GM21528 (cell line): ENCODE measurements around the gene SSR3.
"Not testable (repeated sequence)": the region's sequence is repeated elsewhere in the genome, so short reads cannot be mapped to it uniquely, and the experiment has no call there.

Experiments used
- ATAC-seq: cut with Tn5 transposase; IDR thresholded peaks from one replicate; pipeline ENCODE4 v1.9.1; 2021; ENCODE audit warnings: mild to moderate bottlenecking, moderate library complexity; ENCODE audit not compliant: unreplicated experiment, low FRiP score

SSR3 gene

DNA sequence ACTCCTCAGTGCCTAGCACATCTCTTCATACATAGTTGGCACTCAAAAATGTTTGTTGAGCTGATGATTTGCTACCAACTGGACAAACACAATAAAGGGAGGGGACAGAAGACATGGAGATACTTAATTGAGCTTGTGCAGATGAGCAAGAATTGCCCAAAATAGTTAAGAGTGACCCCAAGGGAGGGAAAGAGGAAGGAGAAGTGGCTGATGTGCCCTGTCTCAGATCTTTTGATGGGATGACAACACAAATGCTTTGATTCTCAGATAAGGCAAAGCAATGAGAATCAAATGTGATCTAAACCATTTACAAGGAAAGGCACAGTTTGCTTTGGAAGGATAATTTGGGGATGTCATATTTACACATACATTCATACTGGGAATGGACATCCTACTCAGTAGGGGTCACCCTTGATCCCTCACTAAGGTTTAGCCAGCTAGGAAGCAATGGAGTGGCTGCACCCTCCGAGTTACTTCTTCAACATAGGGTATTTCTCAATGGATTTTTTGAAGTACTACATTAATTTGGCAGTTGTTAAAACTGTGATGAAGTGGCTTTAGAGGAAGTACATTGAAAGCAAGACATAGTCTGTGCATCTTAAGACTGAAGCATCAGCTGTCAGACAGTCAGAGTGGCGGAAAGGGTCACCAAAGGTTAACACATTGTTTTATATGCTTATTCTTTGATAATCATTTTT lies 21.9 kb upstream of the SSR3 start:
- no peak for ATAC-seq

DNA sequence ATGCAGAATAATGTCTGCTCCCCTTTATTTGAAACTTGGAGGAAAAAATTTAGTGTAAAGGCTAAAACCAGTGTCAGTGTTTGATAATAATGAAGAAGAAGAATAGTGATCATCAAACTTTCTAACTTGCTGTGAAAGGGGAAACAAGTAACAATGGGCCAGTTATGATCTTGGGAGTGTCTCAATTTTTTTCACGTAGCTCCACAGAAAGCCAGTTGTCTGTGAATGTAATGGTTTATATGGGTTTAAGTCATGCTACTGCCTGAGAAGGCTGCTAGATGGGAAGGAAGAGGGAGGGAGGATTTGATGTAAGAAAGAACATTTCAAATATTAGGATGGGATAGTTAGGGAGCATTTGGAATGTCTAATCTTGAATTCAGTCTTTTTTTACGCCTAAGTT lies 21.1 kb upstream of the SSR3 start:
- ATAC-seq: no peak

DNA sequence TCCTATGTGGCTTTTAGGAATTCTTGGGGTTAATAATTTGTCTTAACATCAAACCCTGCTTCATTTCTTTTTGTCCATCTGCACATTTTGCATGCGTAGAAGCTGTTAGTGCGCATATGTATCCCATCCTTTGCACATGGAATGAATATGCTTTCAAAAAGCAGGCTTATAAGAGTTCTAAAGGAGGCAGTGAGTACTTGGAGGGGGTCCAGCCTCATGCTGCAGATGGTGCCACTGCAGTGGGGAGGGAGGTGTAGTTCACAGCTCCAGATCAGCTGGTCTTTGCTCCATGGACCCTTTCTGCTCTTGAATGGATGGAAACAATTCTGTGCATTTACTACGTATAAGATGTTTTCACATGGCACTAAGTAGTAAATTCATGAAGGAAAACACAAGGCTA lies 20.7 kb upstream of the SSR3 start:
- ATAC-seq: no peak

DNA sequence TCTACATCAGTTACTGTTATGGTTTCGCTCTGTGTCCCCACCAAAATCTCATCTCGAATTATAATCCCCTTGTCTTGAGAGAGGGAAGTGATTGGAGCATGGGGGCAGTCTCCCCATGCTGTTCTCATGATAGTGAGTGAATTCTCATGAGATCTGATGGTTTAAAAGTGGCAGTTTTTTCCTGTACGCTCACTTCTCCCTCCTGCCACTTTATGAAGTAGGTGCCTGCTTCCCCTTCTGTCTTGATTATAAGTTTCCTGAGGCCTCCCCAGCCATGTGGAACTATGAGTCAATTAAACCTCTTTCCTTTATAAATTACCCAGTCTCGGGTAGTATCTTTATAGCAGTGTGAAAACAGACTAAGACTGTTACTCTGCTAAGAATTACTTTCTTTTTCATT lies 15.0 kb upstream of the SSR3 start:
- ATAC-seq: not testable (repeated sequence)

DNA sequence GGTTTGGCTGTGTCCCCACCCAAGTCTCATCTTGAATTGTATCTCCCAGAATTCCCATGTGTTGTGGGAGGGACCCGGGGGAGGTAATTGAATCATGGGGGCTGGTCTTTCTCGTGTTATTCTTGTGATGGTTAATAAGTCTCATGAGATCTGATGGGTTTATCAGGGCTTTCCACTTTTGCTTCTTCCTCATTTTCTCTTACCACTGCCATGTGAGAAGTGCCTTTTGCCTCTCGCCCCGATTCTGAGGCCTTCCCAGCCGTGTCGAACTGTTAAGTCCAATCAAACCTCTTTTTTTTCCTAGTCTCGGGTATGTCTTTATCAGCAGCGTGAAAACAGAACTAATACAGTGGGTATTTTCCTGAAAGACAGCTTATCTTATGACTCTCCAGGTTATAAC lies 14.1 kb upstream of the SSR3 start:
- ATAC-seq: not testable (repeated sequence)

DNA sequence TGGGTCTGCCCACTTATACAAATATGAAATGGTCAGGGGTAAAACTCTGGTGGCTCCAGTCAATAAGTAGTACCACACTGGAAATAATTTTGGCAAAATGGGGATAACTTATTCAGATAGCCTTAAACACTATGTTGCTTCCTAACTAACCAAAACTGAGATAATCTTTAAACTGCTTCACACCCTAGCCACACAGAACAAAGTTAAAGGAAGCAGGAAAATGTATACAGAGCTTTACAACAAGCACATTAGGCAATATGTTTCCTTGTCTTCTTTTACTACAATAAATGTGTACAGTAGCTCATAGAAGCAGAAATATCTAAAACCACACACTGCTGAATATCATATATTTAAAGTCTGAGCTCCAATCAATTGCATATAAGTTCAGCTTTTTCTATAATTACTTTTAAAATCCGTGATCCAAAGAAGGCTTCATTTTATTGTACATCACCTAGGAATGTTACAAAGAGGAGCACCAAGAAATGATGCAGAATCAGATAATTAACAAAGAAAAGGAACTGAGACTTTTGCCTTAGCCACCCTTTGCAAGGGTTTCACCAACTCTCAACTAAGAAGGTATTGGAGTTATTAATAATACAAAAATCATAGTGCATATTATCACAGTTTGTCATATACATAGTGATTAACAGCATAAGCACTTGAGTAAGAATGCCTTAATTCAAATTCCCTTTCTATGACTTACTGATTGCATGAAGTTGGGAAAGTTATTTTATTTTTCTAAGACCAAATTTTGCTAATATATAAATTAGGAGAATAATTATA lies 9.2 kb upstream of the SSR3 start:
- ATAC-seq: no peak

DNA sequence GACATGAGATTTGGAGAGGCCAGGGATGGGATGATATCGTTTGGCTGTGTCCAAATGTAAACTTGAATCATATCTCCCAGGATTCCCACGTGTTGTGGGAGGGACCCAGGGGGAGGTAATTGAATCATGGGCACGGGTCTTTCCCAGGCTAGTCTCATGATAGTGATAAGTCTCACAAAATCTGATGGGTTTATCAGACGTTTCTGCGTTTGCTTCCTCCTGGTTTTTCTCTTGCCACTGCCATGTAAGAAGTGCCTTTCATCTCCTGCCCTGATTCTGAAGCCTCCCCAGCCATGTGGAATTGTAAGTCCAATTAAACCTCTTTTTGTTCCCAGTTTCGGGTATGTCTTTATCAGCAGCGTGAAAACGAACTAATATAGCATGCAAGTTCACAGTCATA lies 7.6 kb upstream of the SSR3 start:
- ATAC-seq: not testable (repeated sequence)

DNA sequence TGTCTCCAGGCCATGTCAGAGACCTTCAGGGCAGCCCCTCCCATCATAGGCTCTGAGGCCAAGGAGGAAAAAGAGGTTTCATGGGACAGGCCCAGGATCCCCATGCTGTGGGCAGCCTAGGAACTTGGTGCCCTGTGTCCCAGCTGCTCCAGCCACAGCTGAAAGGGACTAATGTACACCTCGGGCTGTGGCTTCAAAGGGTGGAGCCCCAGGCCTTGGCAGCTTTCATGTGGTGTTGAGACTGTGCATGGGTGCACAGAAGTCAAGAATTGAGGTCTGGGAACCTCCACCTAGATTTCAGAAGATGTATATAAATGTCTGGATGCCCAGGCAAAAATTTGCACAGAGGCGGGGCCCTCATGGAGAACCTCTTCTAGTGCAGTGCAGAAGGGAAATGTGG lies 6.6 kb upstream of the SSR3 start:
- no peak for ATAC-seq

DNA sequence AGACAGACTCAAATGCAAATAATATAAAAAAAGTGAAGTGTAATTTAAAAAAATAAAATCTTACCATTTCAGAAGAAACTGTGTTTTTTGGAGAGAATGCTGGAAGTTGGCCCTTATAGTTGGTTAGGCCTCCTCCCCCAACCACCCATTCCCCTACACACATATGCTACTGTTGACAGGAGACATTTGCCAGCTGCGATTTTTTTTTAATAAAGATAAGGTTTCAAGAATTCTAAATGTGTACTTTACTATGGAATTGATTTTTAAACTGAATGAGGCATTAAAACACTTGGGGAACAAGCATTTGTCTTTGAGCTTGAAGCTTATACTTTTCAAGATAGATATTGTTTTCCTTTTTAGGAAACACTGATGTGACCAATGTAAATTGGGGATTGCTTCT lies 4.4 kb upstream of the SSR3 start:
- ATAC-seq: no peak

DNA sequence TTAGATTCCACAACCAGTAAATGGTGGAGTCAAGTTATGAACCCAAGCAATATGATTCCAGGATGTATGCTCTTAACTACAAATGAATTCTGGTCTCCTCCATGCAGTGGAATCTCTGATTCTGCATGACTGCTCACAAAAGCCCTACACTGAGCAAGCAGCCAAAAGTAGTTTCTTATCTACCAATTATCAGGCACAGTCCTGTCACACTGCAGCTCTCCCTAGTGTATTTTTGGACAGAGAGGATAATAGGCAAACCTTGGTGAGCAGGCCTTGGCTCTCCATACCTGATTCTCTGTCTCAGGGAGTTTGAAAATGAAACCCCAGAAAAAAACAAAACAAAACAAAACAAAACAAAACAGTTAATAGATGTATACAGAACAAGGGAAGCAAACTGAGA lies 3.5 kb upstream of the SSR3 start:
- ATAC-seq: no peak

DNA sequence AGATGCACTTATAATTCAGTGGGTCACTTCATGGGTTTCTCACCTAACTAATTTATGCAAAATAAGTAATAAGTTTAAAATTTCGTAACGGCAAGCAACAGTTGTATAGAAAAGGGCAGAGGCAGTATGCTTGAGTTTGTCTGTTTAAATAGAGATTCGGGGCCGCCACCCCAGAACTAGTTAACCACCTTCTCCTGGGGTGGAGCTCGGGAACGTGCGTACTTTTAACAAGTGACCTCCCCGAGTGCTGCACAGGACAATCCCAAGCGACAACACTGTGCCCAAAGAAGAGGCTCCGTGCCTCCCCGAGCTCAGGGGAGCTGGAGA lies 439 bp downstream of the SSR3 start:
- ATAC-seq: no peak

DNA sequence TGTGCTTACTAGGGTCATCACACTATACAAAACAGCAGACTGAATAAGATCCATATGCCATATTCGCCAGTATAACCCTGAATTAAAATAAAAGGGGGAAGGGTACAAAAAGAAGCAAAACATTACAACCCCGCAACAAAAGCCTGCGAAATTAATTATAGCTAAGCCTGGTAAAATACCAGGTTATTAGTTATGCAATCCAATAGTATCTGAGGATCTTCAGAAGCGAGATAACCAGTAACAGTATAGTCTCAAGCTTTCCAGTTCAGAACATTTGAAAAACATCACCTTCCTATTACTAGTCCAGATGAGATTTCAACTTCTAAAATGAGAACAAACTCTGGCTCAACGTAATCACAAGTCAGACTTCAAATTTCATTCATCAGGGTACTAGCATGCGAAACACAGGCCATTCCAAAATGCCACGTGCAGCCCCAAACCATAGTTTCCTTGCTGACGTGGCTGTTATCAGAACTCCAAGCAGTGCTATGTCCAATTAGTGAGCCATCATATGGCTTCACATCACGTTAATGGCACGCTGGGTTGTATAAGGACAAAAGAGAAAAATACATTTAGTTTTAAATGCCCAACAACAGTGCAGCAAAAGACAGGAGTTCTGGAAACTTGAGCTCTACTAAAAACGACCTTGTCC lies 1.1 kb downstream of the SSR3 start:
- no peak for ATAC-seq

DNA sequence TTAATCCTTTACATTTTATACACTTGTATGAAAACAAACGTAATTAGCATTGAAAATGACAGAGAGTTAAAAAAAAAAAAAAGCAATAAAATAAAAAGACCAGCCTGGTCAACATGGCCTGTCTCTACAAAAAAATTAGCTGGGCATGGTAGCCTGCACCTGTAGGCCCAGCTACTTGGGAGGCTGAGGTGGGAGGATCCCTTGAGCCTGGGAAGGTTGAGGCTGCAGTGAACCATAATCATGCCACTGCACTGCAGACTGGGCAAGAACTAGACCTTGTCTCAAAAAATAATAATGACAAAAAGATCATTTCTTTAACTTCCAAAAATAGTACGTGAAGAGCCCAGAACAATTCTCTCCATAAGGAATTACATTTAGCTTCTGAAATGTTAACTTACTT lies 1.9 kb downstream of the SSR3 start:
- ATAC-seq: no peak

DNA sequence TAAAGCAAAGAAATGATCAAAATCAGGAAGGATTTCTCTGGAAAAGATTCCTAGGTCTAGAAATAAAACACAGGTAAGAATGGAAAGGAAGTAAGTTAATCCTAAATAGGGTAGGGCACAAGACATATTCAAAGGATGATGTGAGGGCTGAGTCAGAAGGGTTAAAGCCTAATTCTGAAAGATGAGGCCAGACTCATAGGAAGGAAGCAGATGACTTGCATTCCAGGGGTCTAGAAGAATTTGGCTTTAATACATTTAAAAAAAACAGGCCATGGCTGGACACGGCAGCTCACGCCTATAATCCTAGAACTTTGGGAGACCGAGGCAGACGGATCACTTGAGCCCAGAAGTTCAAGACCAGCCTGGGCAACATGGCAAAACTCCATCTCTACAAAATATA lies 3.2 kb downstream of the SSR3 start:
- no peak for ATAC-seq

DNA sequence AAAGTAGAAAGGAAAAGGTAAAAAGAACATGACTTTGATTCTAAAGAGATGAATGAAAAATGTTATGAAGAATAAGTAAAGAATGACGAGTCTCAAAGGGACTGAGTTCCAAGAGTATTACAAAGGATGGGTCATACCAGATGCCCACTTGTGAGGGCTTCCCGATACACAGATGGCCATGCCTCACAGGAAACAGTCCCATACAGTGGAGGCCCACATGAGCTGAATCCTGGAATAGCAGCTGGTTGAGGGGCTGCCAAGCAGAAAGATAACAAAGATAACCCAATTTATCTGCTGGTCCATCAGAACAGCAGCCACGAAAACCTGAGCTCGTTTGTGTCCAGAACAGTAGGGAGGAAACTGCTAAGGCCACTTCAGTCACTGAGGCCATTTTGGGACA lies 3.7 kb downstream of the SSR3 start:
- no peak for ATAC-seq

DNA sequence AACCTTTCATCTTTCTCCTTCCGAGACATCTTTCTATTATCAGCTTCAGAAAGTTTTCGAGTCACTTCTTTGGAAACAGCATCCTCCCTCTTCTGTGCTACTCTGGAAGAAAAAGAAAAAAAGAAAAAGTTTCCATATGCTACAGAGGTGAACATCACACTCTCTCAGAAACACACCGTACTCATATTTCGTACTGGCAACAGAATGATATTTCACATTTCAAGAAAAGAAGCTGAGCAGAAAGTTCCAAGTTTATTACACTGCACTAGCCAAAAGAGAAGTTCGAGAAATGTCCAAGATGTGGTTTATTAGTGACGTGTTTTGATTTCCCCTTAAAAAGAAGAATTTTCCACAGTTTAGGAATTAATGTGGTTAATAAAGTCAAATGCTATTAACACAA lies 6.0 kb downstream of the SSR3 start:
- ATAC-seq: no peak

DNA sequence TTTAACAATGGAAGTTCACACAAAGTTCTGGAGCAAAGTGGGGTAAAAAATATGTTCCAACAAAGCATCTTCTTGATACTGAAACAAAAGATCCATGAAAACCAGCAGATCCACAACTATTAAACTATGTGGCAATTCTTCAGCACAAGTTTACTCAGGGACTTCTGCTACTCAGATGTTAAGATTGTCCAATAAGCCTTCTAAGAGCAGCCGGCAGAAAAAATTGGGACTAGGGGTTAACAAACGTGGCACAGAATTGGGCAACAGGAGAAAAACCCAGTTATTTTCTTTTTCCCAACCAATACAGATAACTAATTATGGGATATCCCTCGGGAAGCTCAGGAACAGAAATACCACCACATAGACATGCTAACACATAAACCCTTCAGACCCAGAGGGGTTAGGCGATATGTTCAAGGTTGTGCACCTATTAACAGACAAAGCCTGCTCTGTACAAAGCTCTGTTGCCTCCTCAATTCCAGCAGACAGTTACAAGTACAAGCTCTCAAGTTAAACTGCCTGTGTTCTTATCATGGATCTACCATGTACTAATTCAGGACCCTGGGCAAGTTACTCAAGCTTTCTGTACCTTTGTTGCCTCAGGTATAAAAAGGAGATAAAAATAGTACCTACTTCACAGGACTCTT lies 6.8 kb downstream of the SSR3 start:
- no peak for ATAC-seq

DNA sequence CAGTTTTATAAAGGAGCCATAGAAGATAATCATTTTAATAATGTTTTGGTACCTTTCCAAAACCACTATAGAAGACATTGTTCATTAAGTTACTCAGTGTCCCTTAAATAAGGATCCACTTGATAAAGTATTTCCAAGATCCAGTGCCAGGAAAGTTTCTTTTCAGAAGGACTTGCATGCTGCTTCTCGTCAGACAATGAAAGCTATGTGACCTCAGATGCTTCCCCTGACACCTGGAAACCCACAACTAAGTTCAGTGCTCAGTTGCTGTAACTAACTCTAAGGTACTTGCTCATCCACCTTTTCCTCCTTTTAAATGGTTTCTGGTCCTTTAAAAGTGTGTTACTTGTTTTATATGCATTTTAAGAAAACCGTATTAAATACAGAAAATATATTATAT lies 7.3 kb downstream of the SSR3 start:
- no peak for ATAC-seq

DNA sequence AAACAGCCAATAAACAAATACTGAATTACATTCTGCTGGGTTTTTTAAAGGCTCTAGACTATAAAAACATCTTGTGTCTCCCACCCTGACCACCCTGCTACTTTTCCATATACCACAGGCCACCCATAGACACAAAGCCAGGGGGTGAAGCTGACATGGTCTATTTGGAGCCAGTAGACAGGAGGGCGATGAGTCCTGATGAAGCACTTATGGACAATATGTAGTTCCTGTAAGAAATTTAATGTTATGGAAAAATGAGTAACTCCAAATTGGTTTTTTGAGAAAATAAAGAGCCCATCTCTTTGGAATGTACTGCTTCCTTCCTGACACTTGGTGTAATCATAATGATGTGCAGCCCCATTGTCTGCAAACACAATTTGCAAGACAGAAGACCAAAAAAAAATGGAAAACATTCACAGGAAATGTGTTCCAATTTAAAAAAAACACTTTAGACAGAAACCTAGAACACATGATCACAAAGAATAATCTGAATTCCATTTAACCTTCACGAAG lies 11.8 kb downstream of the SSR3 start:
- no peak for ATAC-seq

DNA sequence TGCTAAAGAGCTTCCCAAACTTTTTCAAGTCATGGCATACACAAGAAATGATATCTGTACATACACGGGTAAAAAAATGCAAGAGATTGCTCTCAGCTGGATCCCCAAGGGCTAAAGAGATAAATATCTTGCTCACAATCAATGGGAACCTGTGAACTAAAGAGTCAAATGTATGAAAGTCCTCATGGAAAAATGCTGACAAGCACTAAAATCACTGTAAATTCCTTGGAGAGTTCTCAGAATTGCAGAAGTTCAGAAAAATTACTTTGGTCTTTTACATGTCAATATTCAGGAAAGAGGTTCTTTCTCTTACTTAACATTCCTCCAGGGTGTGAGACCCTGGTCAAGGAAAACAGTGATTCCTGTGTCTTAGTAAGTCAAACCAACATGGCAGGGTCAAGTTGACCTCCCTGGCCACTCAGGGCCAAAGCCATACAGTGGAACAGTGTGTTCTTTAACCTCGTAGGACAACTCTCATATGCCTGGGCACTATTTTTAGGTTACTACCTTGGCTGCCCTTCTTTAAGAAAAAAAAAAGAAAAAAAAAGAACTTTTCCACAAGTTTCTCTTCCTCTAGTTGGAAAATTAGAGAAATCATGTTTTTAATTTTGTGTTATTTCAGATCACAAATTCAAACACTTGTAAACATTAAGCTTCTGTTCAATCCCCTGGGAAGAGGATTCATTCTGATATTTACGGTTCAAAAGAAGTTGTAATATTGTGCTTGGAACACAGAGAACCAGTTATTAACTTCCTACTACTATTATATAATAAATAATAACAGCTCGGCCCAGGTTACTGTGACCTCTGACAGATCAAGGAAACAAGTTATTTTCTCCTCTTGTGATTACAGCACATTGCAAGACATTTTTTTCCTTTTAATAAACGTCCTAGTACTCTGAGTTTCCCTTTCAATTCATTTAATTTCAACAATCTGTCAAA lies 12.5 kb downstream of the SSR3 start:
- no peak for ATAC-seq
